SK-N-SH treated with all-trans-retinoic acid at 6 μM for 48 hours (cell line): ENCODE measurements around the gene PANX1.

Source experiments
- BACH2 ChIP-seq: fragments of 250-450 bp; sonication (Bioruptor Pico); IDR thresholded peaks from 2 replicates; pipeline ENCODE4 v1.9.0; 2021; ENCODE audit warnings: mild to moderate bottlenecking, borderline replicate concordance
- ISL1 ChIP-seq: fragments of 250-450 bp; sonication (Bioruptor Pico); IDR thresholded peaks from 2 replicates; pipeline ENCODE4 v2.1.2; 2022; ENCODE audit warnings: mild to moderate bottlenecking, moderate library complexity
- POU6F1 ChIP-seq: fragments of 250-450 bp; sonication (Bioruptor Pico); IDR thresholded peaks from 2 replicates; pipeline ENCODE4 v1.8.0; 2021; ENCODE audit warnings: low read depth, mild to moderate bottlenecking, moderate library complexity, borderline replicate concordance

GRCh38 chr11:94198718-94199117 is 70.1 kb downstream of the PANX1 start:
- TF ChIP-seq BACH2 (no peak), POU6F1 (no peak), ISL1 (CRISPR knock-in tag) (no peak)
